NCI-H2196 treated with DMSO at 0.1 percent for 48 hours (cell line): ENCODE results near the gene CIPC.

Source experiments
- DNase-seq: peaks from one replicate; lab custom pipeline; 2025; ENCODE audit not compliant: unreplicated experiment; lab: John Stamatoyannopoulos, UW

CIPC gene

DNA sequence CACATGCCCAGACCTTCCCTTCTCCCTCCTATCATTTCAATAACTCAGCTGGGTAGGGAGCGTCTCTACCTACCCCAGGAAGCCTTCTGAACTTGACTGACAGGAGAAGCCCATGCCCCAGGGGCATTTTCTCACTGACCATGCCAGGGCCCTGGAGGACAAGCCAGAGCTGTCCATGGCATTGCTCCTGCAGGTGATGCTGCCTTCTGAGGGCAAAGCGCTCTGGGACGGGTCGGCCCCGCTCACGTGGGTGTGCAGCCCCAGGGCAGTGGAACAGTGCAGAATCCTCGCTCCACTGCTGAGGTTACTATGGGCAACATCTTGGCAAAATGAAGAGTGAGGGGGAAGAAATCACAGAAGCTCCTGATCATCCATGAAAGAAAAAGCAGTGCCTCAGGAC lies 28.5 kb upstream of the CIPC start:
- DNase-seq = no peak

DNA sequence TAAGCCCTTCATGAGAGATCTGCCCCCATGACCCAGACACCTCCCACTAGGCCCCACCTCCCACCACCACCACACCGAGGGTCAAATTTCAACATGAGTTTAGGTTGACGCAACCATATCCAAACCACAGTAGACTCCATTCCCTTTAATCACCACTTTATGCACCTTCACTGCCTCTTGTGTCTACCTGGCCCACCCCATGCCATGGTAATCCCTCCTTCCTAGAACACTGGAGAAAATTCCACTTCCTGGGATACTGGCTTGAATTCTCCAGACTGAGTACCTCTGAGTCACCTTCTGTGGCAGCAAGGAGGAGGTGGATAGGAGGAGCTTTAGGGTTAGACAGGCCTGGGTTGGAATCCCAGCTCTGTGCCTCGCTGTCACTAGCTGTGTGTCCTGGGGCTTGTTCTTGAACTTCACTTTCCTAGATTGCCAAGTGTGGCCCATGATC lies 26.1 kb upstream of the CIPC start:
- DNase-seq = no peak

DNA sequence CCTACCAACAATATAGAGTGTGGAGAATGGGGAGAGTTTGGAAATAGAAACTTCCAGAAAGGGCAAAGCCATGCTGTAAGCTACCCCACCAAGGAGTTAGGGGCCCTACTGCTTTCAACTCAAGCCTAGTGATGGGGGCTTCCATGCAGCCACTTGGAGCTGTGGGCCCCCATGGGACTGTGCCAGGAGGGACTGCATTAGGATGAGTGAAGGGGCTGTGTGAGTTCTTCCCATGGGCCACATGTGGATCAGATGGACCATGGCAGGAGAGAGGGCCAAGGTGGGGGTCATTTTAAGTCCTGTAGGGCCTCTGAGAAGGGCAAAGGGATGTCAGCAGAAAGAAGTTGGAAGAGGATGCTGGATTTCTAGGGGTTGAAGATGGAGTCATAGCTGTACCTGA lies 23.1 kb upstream of the CIPC start:
- DNase-seq = no peak

DNA sequence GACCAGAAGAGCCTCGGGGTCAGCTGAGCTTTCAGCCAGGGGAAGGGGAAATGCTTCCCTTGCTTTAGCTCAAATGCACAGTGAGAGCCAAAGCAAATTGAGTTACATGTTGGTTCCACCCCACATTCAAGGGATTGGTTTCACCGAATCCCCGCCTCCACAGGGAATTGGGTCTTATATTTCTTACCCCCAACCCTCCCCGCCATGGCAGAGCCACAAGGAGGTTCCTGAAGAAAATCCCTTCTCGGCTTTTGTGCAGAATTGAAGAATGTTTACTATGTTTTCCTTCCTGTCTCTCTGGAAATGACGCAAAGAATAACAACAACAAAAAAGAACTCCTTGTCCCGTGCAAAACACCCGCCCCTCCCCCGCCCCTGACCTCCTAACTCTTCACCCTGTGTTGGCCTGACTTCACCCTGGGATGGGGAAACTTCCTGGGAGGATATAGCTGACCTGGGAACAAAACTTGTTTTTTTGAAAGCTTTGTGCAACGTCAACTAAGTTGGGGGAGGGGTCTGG lies 21.9 kb upstream of the CIPC start:
- no peak for DNase-seq

DNA sequence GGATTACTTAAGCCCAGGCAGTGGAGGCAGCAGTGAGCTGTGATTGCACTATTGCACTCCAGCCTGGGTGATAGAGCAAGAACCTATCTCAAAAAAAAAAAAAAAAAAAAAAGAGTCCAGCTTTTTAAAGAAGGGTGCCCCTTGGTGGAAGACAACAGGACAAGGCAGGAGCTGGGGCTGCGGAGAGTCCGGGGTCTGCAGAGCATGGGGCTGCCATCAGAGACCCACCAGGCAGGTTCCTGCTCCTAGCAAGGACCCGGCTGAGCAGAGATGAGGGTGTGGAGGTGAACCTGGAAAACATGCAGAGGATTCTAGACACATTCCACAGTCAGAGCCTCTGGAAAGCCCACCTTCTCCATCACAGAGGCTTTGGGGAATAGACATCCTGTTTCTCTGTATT lies 21.0 kb upstream of the CIPC start:
- DNase-seq = no peak

DNA sequence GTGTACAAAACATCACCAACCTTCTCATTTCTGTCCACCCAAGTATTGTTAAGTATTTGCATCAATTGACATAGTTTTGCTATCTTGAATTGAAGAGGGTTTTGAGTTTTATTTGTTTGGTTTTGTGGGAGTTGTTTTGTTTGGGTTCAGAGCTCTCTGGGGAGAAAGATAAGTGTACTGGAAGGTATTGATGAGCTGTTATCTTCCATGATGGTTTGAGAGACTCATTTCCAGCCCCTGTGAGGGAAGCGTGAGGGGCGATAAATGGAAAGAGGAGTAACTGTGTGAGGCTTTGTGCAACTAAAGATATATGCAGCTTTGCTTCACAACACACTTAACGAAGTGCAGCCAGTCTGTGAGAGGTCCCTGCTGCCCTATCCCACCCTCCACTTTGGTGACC lies 15.7 kb upstream of the CIPC start:
- no peak for DNase-seq

DNA sequence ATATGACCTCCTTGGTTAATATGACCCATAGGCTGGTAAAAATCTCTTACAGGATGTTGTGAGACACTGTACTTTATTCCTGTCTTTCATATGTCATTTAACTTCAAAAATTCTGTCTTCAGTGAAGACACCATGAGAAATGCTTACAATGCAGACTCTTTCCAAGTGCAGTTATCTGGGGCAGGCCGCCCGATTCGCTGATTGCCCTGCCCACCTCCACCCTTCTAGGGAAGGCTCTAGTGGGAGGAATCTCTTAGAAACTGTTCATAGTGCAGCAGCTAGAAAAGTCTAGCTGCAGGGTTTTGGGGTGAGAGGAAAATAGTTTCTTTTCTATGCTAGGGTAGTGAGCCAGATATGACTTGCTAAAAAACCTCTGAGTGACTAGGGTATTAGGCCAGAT lies 15.0 kb upstream of the CIPC start:
- no peak for DNase-seq

DNA sequence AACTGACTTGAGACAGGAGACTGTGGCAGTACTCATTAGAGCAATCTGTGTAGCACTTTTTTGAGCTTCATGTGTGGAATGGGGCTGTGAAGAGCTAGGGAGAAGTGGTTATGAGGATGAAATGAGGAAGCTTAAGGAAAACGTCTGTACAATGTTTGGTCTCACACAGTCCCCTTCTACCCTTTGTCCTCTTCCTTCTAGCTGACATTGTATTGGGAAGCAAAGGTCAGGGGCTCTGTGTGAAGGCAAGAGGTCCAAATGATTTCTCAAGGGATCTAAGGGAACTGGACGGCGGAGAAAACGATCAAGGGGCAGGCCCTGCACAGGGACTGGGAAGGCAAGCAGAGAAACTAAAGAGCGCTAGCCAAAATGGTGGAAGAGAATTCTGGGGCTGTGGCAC lies 13.1 kb upstream of the CIPC start:
- no peak for DNase-seq

DNA sequence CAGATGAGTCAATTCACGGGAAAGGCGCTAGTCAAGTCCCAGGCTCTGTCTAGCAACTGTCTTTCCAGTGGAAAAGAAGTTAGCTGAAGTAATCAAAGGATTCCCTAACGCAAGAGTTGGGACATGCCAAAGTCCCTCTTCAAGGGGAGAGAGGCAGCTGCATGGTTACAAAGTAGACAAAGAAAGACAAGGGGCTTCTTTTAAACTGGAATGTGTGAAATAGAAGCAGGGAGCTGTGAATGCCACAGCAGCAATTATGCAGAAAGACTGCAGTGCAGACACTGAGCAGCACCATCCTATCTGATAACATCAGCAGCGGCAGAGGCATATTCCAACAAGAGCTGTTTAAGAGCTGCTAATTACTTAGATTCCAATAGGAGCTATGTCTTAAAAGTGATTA lies 12.5 kb upstream of the CIPC start:
- DNase-seq = no peak

DNA sequence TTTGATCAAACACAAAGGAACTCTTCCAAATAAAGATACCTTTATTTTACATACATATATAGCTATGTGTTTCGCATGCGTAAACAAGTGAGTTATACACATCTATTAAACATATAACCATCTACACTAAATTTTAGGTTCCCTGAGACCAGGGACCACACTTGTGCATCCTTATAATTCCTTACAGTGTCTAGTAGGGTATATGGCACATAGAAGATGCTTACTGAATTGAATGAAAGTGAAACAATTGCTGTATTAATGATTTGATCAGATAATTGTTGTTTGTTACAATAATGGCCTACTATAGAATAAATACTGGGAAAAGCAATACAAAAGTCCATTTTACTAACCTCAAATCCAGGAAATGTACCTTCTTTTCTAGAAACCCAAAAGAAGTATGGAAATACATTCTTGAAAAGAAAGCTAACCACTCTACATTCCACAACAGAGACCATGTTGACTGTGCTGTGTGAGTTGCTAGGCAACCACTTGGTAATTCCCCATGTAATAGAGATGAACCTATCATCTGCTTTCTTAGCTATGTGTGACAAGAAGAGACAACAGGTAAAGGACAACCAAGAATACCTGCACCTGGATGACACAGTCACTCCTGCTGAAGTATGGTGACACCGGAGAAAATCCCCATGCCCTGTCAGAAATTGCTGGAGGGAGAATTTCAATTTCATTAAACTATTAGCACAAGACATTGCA lies 11.9 kb upstream of the CIPC start:
- DNase-seq = no peak

DNA sequence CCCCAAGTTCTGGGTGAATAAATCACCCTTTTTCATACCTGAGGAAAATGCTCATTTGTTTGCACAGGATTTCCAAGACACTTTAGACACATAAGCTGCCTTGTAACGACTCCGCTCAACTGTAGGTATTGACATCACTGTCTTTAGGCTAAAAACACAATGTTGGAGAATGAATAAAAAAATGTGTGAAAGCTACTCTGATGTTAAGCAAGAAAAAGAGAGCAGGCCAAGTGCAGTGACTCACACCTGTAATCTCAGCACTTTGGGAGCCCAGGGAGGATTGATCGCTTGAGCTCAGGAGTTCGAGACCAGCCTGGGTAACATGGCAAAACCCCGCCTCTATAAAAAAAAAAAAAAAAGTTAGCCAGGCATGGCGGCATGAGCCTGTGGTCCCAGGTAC lies 11.1 kb upstream of the CIPC start:
- DNase-seq = no peak

DNA sequence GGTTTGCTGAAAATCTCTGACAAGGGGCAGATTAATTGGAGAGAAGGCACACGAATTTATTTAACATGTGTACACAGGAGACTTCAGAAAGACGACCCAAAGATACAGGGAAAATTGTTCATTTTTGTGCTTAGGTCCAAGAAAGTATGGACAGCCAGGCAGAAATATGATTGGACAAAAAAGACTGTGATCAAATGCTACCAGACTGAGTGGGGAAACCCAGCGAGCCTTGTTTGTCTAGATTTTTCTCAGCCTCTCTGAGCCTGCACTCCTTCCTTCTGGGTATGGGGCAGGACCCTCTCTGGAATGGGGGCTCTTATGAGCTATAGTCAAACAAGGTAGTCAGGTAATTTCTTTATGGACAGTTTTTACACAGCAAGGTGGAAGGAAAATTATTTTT lies 10.4 kb upstream of the CIPC start:
- no peak for DNase-seq

DNA sequence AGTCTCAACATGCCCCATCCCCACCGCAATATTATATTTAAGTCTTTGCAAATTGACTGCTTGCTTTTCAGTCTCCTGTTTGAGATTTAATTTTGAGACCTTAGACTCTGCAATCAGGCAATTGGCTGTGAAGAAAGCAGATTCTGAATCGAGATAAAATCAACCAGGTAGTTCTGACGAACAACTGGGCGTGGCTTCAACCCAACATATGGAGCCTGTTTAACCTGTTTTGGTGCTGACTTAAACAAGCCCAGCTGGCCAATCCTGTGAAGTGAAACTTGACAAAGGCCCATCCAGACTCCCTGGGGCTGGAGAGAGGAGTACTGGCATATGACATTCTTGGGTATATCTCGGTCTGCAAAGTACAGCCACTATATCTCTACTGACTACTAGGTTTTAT lies 9.8 kb upstream of the CIPC start:
- peak; percentile 59 for DNase-seq

DNA sequence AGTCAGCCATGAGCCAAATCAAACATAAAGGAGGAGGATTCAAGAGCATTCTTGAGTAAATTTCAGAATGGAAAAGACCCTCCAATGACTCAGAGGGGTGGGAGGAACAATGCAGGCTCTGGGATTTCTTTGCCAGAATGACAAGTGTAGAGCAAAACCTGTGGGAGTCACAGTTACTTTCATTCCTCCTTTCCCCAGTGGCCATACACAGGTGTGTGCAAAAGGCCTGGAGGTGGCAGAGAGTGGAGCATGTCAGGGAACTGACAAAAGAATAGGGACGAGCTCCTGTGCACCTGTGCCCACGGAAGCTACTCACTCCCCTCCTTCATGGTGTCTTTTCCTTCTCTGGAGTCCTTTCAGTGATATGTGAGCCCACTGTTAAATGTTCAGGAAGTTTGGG lies 9.4 kb upstream of the CIPC start:
- DNase-seq = no peak

DNA sequence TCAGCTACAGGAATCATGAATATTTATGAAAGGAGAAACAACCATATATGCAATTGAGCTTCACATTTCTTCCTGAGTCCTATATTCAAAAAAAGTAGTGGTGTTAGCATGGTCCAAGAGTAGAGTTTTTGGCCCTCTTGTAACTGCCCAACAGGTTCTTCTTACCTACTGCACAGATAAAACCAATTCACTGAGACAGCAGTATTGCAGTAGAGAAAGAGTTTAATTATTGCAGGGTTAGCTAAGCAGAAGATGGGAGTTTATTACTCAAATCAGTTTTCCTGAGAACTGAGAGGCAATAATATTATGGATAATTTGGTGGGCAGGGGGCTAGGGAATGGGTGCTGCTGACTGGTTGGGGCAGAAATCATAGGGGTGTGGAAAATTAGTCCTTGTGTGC lies 6.5 kb upstream of the CIPC start:
- DNase-seq = no peak

DNA sequence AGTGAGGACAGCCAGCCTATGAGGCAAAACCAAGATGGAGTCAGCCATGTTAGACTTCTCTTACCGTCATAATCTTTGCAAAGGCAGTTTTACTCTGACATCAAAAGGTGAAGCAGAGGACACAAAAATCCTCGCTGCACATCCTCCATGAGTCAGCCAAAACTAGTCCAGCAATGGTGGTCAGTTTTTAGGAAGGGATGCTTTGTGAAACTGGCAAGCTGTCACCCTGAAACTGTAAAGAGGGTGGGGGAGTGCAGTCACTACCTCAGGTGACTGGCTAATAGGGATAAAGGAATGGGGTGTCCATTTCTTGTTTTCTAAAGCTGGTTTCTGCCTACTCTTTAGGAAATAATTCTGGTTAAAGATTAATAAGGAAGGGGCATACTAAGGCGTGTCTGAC lies 5.4 kb upstream of the CIPC start:
- DNase-seq = no peak

DNA sequence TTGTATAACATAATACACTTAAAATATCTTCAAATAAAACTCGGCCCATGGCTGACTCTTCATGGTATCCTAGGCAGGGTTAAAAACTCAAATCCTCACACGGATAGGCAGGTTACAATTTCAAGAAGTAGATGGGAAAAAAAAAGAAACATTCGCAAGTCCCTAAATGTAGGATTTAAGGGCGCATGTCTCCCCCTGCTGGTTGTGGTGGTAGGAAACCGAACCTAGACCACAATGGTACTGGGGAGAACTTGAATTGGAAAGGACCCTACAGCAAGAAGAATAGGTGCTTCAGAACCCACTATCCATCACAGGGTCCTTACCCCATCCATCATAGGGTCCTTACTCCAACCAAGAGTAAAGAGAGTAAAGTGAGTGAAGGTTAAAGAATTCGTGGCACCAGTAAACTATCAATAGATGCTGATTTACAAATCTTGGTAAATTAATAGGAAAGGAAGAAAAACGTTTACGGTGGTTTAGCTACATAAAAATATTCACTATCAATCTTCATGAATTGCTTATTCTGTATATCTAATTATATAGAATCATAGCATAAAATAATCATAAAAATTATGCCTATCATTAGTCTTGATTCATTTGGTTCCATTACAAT lies 3.3 kb upstream of the CIPC start:
- peak; percentile 70 for DNase-seq

DNA sequence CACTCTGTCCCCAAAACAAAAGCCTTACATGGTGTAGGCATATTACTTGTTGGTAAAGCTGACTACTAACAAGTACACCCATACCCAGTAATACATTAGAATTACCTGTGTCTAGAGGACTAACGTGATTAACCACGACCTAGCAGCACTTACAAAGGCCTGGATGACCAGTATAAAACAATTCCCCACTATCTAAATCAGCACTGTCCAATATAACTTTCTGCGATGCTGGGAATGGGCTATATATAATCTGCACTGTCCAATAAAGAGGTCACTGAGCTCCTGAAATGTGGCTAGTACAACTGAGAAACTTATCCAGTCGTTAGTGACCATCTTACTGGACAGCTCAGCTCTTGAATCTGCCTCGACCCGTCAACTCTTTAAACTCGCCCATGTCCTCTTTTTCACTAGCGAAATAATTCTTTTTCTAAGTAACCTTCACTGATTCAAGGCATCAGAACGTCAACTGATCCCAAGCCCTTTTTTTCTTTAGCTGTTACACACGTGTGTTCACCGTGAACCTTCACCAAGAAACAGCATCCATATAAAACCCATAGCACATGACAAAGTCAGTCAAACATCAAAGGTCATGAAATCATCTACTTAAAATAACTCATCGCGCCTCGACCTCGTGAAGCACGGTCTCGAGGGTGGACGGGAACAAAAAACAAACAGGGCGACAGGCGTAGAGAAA lies 905 bp upstream of the CIPC start:
- no peak for DNase-seq

DNA sequence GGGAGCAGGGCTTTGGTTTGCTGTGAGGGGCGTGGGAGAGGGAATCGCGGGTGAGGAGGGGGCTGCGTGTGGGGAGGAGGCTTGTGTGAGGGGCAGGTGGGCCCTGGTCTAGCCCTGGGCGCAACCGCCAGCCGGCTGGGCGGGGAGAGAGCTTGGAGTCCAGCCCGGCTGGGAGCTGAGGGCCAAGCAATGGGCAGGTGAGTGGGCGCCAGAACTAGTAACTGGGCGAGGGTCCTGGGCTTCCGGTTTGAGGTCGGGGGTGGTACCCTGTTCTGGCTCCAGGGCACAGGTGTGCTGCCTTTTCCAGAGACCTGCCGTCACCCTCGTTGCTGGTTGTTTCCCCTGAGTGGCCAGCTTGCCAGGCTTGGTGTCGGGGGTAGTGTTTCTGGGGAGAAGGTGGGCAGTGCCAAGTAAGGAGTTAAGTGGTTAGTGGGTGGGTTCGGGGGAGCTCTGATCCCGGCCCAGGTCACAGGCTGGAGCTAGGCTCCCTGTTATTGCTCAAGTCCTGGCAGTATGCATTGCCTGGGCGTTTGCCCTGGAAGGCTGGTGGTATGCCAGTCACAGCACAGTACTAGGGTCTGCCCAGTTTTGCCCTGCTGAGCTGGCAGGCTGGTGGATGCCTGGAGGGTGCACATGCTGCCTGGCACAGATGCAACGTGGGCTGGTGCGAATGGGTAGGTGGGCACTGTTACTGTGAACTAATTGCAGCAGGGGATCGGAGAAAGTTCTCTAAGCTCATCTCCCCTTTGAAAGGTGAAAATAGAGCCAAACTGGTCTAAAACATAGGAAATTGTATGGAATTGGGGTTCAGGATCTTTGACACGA lies 683 bp downstream of the CIPC start:
- DNase-seq = no peak

DNA sequence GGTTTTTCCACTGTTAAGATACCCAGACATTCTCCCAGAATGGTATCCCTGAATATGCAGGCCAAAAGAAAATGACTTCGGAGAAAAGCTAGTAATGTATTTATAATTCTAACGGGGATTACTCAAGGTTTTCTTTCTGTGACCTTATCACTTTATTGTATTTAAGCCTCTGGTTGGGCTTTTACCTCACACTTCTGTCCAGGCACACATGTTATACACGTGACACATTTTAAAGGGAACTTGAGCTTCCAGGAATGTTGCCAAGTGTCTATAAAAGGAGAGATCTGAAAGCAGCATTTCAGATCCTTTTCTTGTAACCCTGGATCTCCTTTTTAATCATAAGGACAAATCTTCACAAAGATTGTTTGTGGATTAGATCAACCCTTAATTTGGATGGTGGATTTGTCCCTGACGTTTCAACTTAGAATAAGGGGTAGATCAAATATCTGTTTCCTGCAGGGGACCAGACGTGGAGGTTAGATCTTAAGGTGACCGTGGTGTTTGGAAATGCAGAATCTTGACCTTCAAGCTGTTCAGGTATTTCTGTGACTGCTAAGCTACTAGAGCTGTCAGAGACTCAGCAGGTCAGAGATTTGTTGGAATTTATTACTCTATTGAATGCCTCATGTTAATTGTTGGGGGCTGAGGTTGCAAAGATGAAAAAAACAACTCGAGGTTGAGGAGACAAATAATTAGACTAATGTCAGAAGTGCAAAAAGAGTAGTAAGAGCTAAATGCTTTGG lies 1.5 kb downstream of the CIPC start:
- peak; percentile 53 for DNase-seq

DNA sequence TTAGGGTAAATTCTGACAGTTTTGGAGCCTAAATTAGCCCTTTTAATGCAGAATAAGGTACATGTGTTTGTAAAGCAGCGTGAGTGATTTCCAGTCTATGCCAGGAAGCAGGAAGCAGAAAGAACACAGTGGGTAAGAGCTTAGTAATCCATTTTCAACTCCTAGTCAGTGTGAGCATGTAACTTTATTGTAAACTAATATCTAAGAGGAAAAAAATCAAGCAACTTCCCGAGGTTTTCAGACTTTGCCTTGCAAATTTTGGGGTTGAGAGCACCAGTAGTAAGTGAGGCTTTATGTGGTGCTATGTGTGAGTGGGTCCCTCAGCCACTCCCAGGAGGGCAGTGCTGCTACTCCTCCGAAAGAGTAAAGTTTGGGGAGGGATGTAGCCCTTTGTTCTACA lies 2.9 kb downstream of the CIPC start:
- DNase-seq = no peak
